Naive thymus-derived CD8-positive, alpha-beta T cell (primary cell): ENCODE measurements around the gene CNDP1. TPM values are rescaled to one million over a fixed set of nuclear protein-coding genes. Genes with fewer than 3 reads are reported as not detected.
"Not testable (repeated sequence)": the region's sequence is repeated elsewhere in the genome, so short reads cannot be mapped to it uniquely, and the experiment has no call there.

Source experiments
- ATAC-seq, 2 donors: fragments of 150-1000 bp; cut with Tn5 transposase in 1 of 2; sonication (Bioruptor Pico), chemical (Tn5 transposase) in 1 of 2; 1 replicate in 1 of 2; 2 replicates in 1 of 2; pipeline ENCODE4 v1.10.0; 2021; ENCODE audit warnings: mild to moderate bottlenecking in 2 of 2, moderate library complexity in 2 of 2
- POLR2A ChIA-PET: fragments of 350-600 bp; sonication (Branson Sonifier 250); formaldehyde crosslinking; loops from one replicate; lab custom pipeline; 2021; ENCODE audit warnings: antibody characterized with exemption; lab: Charles Lee
- DNase-seq, 10 donors: peaks; one replicate each; pipeline versions ENCODE4 v3.0.0 to v3.0.0-alpha.2; 2020 to 2022
- H3K27ac Mint-ChIP-seq, 10 donors: one replicate each; pipeline ENCODE4 v1.8.0; 2020 to 2022; ENCODE audit warnings: mild to moderate bottlenecking in 10 of 10, mixed read lengths in 10 of 10, moderate library complexity in 4 of 10, inconsistent platforms in 1 of 10
- H3K27me3 Mint-ChIP-seq, 5 donors: one replicate each; pipeline ENCODE4 v1.8.0; 2021 to 2022; ENCODE audit warnings: mixed read lengths in 5 of 5
- H3K36me3 Mint-ChIP-seq, 3 donors: one replicate each; pipeline ENCODE4 v1.8.0; 2020 to 2022; ENCODE audit warnings: mixed read lengths in 3 of 3, mild to moderate bottlenecking in 2 of 3, inconsistent platforms in 1 of 3
- H3K4me1 Mint-ChIP-seq, 4 donors: one replicate each; pipeline ENCODE4 v1.8.0; 2021 to 2022; ENCODE audit warnings: mixed read lengths in 4 of 4
- H3K4me3 Mint-ChIP-seq, 10 donors: one replicate each; pipeline ENCODE4 v1.8.0; 2020 to 2022; ENCODE audit warnings: mild to moderate bottlenecking in 10 of 10, mixed read lengths in 10 of 10, moderate library complexity in 6 of 10, inconsistent platforms in 1 of 10
- H3K9me3 Mint-ChIP-seq, 9 donors: one replicate each; pipeline ENCODE4 v1.8.0; 2020 to 2022; ENCODE audit warnings: mixed read lengths in 9 of 9, mild to moderate bottlenecking in 3 of 9, inconsistent platforms in 1 of 9, moderate library complexity in 1 of 9
- polyA plus RNA-seq, 3 donors: library from polyadenylated mRNA; unstranded; fragments of 300-500 nt; fragmentation: Illumina TruSeq; gene quantifications; one replicate each; pipeline ENCODE4 v1.2.3, GENCODE V29; 2021
- total RNA-seq, 8 experiments: library from RNA in 2 of 8; stranded (reverse) in 2 of 8; gene quantifications; one replicate each; pipeline ENCODE4 v1.2.3 and lab custom pipeline; 2021 to 2026

Gene CNDP1
- total and polyA plus RNA-seq, 5 experiments from 2014 or later, result not detected

- no peaks in the 10 kb centered on the region for H3K9me3 Mint-ChIP-seq
- no peak for ATAC-seq
- POLR2A ChIA-PET, result no interaction called here
- H3K36me3 Mint-ChIP-seq, result no peaks in the 10 kb centered on the region
- no peak for DNase-seq
- H3K4me3 Mint-ChIP-seq, result no peak overlapping the region
- no peaks in the 10 kb centered on the region for H3K4me1 Mint-ChIP-seq
- no peak overlapping the region for H3K27ac Mint-ChIP-seq
- peaks cover 6 to 25% (median 8%) of the 10 kb centered on the region in 5 donors for H3K27me3 Mint-ChIP-seq
Observed at GRCh38 chr18:74558096-74558495, 23.8 kb downstream of the CNDP1 start.

GRCh38 chr18:74562131-74562730 is 27.9 kb downstream of the CNDP1 start:
- POLR2A ChIA-PET, result interaction anchor here (0.9 kb wide), 1 partner anchor 10 kb away, joined by 3 read pairs; no protein-coding TSS in a partner anchor
- ATAC-seq, result no peak

GRCh38 chr18:74562775-74563174 is 28.5 kb downstream of the CNDP1 start:
- Mint-ChIP-seq H3K36me3 (peaks cover 3 to 16% (median 12%) of the 10 kb centered on the region in 3 donors), H3K27ac (no peak overlapping the region), H3K9me3 (peaks cover 0 to 27% (median 6%) of the 10 kb centered on the region in 9 donors), H3K4me1 (no peaks in the 10 kb centered on the region), H3K27me3 (peaks cover 2 to 9% (median 7%) of the 10 kb centered on the region in 5 donors), H3K4me3 (no peak overlapping the region)
- DNase-seq (no peak), ATAC-seq (no peak)
- POLR2A ChIA-PET, result interaction anchor here (0.9 kb wide), 1 partner anchor 11 kb away, joined by 3 read pairs; no protein-coding TSS in a partner anchor

More at GRCh38 chr18:74562131-74562730, 27.9 kb downstream of the CNDP1 start:
- Mint-ChIP-seq H3K36me3 (peaks cover 3 to 12% (median 10%) of the 10 kb centered on the region in 3 donors), H3K27me3 (peaks cover 2 to 9% (median 5%) of the 10 kb centered on the region in 5 donors), H3K4me1 (no peaks in the 10 kb centered on the region), H3K27ac (no peak overlapping the region), H3K9me3 (peaks cover 0 to 22% (median 6%) of the 10 kb centered on the region in 9 donors), H3K4me3 (no peak overlapping the region)
- no peak for DNase-seq

DNA sequence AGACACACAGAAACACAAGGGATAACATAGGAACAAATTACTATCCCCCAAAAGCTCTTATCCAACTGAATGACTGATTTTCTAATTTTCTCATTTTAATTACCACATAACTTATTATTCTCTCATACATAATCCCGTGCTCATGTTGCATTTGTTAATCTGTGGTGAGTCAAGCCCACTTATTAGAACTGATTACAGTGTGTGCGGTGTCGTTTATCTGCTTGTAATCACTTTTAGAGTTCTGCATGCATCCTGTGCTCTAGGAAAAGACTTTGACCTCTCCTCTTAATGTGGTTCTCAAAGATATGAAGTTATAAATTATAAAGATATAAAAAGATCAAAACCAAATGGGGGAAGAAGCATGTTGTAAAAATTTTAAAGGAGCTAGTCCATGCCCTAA is 29.7 kb downstream of the CNDP1 start:
- Mint-ChIP-seq H3K9me3 (peaks cover 0 to 28% (median 6%) of the 10 kb centered on the region in 9 donors), H3K36me3 (peaks cover 3 to 19% (median 12%) of the 10 kb centered on the region in 3 donors), H3K4me1 (no peaks in the 10 kb centered on the region), H3K27me3 (peaks cover 5 to 19% (median 16%) of the 10 kb centered on the region in 5 donors), H3K4me3 (no peak overlapping the region), H3K27ac (peak overlapping the region in 1 of 10 donors; percentile 29)
- DNase-seq (no peak), ATAC-seq (no peak)
- POLR2A ChIA-PET, result no interaction called here

DNA sequence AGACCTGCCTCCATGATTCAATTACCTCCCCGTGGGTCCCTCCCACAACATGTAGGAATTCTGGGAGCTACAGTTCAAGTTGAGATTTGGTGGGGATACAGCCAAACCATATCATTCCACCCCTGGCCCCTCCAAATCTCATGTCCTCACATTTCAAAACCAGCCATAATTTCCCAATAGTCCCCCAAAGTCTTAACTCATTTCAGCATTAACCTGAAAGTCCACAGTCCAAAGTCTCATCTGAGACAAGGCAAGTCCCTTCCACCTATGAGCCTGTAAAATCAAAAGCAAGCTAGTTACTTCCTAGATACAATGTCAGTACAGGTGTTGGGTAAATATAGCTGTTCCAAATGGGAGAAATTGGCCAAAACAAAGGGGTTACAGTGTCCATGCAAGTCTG is 30.9 kb downstream of the CNDP1 start:
- H3K4me3 Mint-ChIP-seq, H3K4me1 Mint-ChIP-seq, DNase-seq, POLR2A ChIA-PET, ATAC-seq, H3K27ac Mint-ChIP-seq: not testable (repeated sequence)
- peaks cover 5 to 25% (median 22%) of the 10 kb centered on the region in 5 donors for H3K27me3 Mint-ChIP-seq
- peaks cover 0 to 28% (median 6%) of the 10 kb centered on the region in 9 donors for H3K9me3 Mint-ChIP-seq
- H3K36me3 Mint-ChIP-seq, result peaks cover 3 to 24% (median 12%) of the 10 kb centered on the region in 3 donors

- H3K27me3 Mint-ChIP-seq, result peaks cover 5 to 27% (median 22%) of the 10 kb centered on the region in 5 donors
- H3K36me3 Mint-ChIP-seq, result peaks cover 3 to 24% (median 12%) of the 10 kb centered on the region in 3 donors
- H3K27ac Mint-ChIP-seq, DNase-seq, POLR2A ChIA-PET, H3K4me1 Mint-ChIP-seq, ATAC-seq, H3K4me3 Mint-ChIP-seq: not testable (repeated sequence)
- H3K9me3 Mint-ChIP-seq, result peaks cover 0 to 28% (median 6%) of the 10 kb centered on the region in 9 donors
Observed at GRCh38 chr18:74565993-74566392, 31.7 kb downstream of the CNDP1 start.

DNA sequence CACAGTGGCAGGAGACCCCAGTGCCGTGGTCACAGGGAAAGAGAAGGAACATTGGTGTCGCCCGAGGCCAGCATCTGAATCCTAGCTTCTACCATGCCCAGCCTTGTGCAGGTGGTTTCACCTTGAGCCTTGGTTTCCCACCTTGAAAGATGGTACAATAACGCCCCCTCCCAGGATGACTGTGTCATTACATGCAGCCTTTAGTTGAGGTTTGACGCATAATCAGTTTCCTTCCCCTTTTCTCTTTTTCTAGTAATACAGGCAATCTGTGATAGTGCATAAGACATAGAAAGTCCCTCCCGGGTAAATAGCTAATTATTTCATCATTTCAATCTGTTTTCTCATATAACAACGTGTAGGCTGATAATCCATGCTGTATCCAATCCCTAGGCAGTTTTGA is 33.5 kb downstream of the CNDP1 start:
- H3K27me3 Mint-ChIP-seq, result peaks cover 7 to 27% (median 21%) of the 10 kb centered on the region in 5 donors
- H3K36me3 Mint-ChIP-seq, result peaks cover 3 to 24% (median 12%) of the 10 kb centered on the region in 3 donors
- POLR2A ChIA-PET, result no interaction called here
- ATAC-seq, result no peak
- H3K4me1 Mint-ChIP-seq, result peaks cover 0 to 3% (median 0%) of the 10 kb centered on the region in 4 donors
- no peak overlapping the region for H3K27ac Mint-ChIP-seq
- no peak for DNase-seq
- H3K4me3 Mint-ChIP-seq, result no peak overlapping the region
- H3K9me3 Mint-ChIP-seq, result peaks cover 0 to 28% (median 6%) of the 10 kb centered on the region in 9 donors

DNA sequence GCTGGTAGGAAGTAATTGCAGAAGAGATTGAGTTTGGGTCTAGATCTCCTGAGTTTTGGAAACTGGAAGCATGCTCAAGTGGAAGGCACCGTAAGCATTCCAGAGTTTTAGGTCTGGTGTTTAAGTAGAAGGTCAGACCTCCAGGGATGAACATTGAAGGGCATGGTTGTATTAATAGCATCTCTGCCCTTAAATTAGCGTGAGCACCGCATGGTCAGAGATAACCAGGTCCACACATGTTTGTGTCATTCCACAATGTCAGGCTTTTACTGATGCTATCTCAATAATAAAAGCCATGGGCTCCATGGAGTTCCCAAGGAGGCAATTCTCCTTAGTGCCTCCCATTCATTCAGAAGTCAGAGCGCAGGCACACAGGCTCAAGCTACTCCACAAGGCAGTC is 35.1 kb downstream of the CNDP1 start:
- no peak for DNase-seq
- H3K4me3 Mint-ChIP-seq, result no peak overlapping the region
- H3K27me3 Mint-ChIP-seq, result peaks cover 9 to 32% (median 25%) of the 10 kb centered on the region in 5 donors
- POLR2A ChIA-PET, result no interaction called here
- ATAC-seq, result no peak
- peaks cover 0 to 28% (median 6%) of the 10 kb centered on the region in 9 donors for H3K9me3 Mint-ChIP-seq
- H3K27ac Mint-ChIP-seq, result no peak overlapping the region
- peaks cover 0 to 3% (median 0%) of the 10 kb centered on the region in 4 donors for H3K4me1 Mint-ChIP-seq
- H3K36me3 Mint-ChIP-seq, result peaks cover 3 to 24% (median 12%) of the 10 kb centered on the region in 3 donors

GRCh38 chr18:74570266-74570665 is 36.0 kb downstream of the CNDP1 start:
- peaks cover 9 to 32% (median 23%) of the 10 kb centered on the region in 5 donors for H3K27me3 Mint-ChIP-seq
- POLR2A ChIA-PET, result no interaction called here
- peaks cover 3 to 24% (median 12%) of the 10 kb centered on the region in 3 donors for H3K36me3 Mint-ChIP-seq
- no peak for DNase-seq
- peaks cover 0 to 23% (median 6%) of the 10 kb centered on the region in 9 donors for H3K9me3 Mint-ChIP-seq
- H3K27ac Mint-ChIP-seq, result no peak overlapping the region
- ATAC-seq, result no peak
- H3K4me1 Mint-ChIP-seq, result peaks cover 0 to 3% (median 0%) of the 10 kb centered on the region in 4 donors
- H3K4me3 Mint-ChIP-seq, result no peak overlapping the region

DNA sequence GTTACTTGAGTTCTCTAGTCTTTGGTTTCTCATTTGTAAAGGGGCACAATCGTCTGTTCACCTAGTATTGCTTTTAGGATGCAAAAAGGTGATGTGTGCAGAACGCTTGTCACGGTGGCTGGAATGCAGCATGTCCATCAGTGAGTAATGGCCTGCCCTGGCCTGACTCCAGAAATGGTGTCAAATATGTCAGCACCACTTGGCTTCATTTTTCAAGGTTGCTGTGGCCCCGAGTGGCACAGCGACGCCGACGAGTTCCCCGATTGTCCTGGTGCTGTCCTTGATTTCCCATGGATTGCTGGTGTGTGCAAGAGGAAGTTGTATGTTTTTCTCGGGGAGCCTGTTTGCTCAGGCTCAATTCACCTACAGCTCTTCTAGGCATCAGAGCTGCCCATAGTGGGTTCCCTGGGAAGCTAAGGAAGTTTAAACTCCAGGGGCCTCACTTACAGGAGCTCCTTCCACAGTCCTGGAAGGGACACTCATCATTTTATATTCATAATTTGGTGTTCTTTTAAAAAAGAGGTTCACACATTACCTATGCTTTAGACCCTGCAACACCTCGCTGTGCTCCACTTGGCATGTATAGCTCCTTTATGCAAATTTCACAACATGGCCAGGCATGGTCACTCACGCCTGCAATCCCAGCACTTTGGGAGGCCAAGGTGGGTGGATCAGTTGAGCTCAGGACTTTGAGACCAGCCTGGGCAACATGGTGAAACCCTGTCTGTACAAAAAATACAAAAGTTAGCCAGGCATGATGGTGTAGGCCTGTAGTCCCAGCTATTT is 37.8 kb downstream of the CNDP1 start:
- DNase-seq (no peak), ATAC-seq (no peak)
- H3K27me3 Mint-ChIP-seq, result peaks cover 9 to 32% (median 21%) of the 10 kb centered on the region in 5 donors
- peaks cover 0 to 15% (median 2%) of the 10 kb centered on the region in 3 donors for H3K36me3 Mint-ChIP-seq
- no peak overlapping the region for H3K4me3 Mint-ChIP-seq
- POLR2A ChIA-PET, result no interaction called here
- peaks cover 0 to 7% (median 2%) of the 10 kb centered on the region in 9 donors for H3K9me3 Mint-ChIP-seq
- no peak overlapping the region for H3K27ac Mint-ChIP-seq
- H3K4me1 Mint-ChIP-seq, result peaks cover 0 to 3% (median 0%) of the 10 kb centered on the region in 4 donors

DNA sequence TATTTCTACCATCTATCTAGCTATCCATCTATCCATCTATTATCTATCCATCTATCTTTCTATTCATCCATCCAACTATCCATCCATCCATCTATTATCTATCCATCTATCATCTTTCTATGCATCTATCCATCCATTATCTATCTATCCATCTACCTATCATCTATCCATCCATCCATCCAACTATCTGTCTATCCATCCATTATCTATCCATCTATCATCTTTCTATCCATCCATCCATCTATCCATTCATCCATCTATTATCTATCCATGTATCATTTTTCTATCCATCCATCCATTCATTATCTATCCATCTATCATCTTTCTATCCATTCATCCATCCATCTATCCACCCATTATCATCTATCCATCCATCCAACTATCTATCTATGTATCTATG is 38.8 kb downstream of the CNDP1 start:
- POLR2A ChIA-PET, result no interaction called here
- Mint-ChIP-seq H3K36me3 (peaks cover 0 to 7% (median 0%) of the 10 kb centered on the region in 3 donors), H3K4me1 (peaks cover 0 to 3% (median 0%) of the 10 kb centered on the region in 4 donors), H3K27me3 (peaks cover 12 to 27% (median 16%) of the 10 kb centered on the region in 5 donors), H3K9me3 (peaks cover 0 to 1% (median 0%) of the 10 kb centered on the region in 9 donors), H3K27ac (no peak overlapping the region), H3K4me3 (no peak overlapping the region)
- DNase-seq (no peak), ATAC-seq (no peak)

DNA sequence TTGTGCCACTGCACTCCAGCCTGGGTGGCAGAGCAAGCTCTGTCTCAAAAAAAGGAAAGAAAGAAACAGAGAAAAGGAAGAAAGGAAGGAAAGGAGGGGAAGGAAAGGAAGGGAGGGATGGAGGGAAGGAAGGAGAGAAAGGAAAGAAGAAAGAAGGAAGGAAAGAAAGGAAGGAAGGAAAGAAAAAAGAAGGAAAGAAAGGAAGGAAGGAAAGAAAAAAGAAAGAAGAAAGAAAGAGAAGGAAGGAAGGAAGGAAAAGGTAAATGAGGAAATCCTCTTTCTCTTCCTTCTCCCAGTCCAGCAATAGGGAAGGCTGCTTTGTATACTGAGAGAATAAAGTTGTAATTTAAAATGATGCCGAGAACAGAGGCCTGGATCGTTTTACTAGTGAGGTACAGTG is 40.6 kb downstream of the CNDP1 start:
- ATAC-seq, result no peak
- peaks cover 0 to 1% (median 0%) of the 10 kb centered on the region in 4 donors for H3K4me1 Mint-ChIP-seq
- no peak for DNase-seq
- no peaks in the 10 kb centered on the region for H3K36me3 Mint-ChIP-seq
- H3K27me3 Mint-ChIP-seq, result peaks cover 11 to 18% (median 15%) of the 10 kb centered on the region in 5 donors
- H3K4me3 Mint-ChIP-seq, result no peak overlapping the region
- no peaks in the 10 kb centered on the region for H3K9me3 Mint-ChIP-seq
- peak overlapping the region in 1 of 10 donors; percentile 53 for H3K27ac Mint-ChIP-seq
- POLR2A ChIA-PET, result no interaction called here
